NCI-H2227 treated with DMSO at 0.1 percent for 48 hours (cell line): ENCODE results near the gene TTLL12.

Experiments used
- DNase-seq: peaks from one replicate; lab custom pipeline; 2025; lab: John Stamatoyannopoulos, UW

TTLL12 gene

GRCh38 chr22:43172191-43172590 lies 14.7 kb downstream of the TTLL12 start:
- no peak for DNase-seq

GRCh38 chr22:43171607-43172006 lies 15.3 kb downstream of the TTLL12 start:
- no peak for DNase-seq

- no peak for DNase-seq
These were observed 15.9 kb downstream of the TTLL12 start for GRCh38 chr22:43171019-43171491.

GRCh38 chr22:43170131-43170480 lies 16.8 kb downstream of the TTLL12 start:
- DNase-seq: no peak

GRCh38 chr22:43169310-43170130 lies 17.4 kb downstream of the TTLL12 start:
- no peak for DNase-seq

GRCh38 chr22:43168471-43169309 lies 18.2 kb downstream of the TTLL12 start:
- no peak for DNase-seq

- no peak for DNase-seq
These were observed 19.8 kb downstream of the TTLL12 start for GRCh38 chr22:43167001-43167589.

GRCh38 chr22:43166132-43166930 lies 20.6 kb downstream of the TTLL12 start:
- no peak for DNase-seq

GRCh38 chr22:43164636-43165035 lies 22.3 kb downstream of the TTLL12 start:
- DNase-seq: no peak

- no peak for DNase-seq
These were observed 23.6 kb downstream of the TTLL12 start for GRCh38 chr22:43163241-43163795.

- DNase-seq: no peak
These were observed 24.4 kb downstream of the TTLL12 start for GRCh38 chr22:43162412-43163150.

GRCh38 chr22:43160497-43161126 lies 26.3 kb downstream of the TTLL12 start:
- no peak for DNase-seq

- DNase-seq: no peak
These were observed 27.3 kb downstream of the TTLL12 start for GRCh38 chr22:43159484-43160178.

GRCh38 chr22:43158778-43159483 lies 28.0 kb downstream of the TTLL12 start:
- DNase-seq: no peak

GRCh38 chr22:43157874-43158546 lies 28.9 kb downstream of the TTLL12 start:
- no peak for DNase-seq

GRCh38 chr22:43156413-43156812 lies 30.5 kb downstream of the TTLL12 start:
- DNase-seq: no peak

- DNase-seq: no peak
These were observed 31.1 kb downstream of the TTLL12 start for GRCh38 chr22:43155789-43156188.

- no peak for DNase-seq
These were observed 31.9 kb downstream of the TTLL12 start for GRCh38 chr22:43154887-43155536.
